DND-41 (cell line): ENCODE measurements around the gene ARTN.

Experiments used
- CTCF ChIP-seq: IDR thresholded peaks from 2 replicates; pipeline ENCODE4 v1.5.1; 2012; ENCODE audit warnings: borderline replicate concordance, low read length, moderate library complexity, mild to moderate bottlenecking; ENCODE audit not compliant: poor library complexity, severe bottlenecking; ENCODE audit errors: extremely low read depth
- EZH2 ChIP-seq: IDR thresholded peaks from 3 replicates; pipeline ENCODE4 v1.6.1; 2012; ENCODE audit warnings: borderline replicate concordance, low read depth, mild to moderate bottlenecking, moderate library complexity, low read length, inconsistent platforms; ENCODE audit not compliant: severe bottlenecking

GRCh38 chr1:43914576-43915525 is 18.8 kb upstream of the ARTN start:
- TF ChIP-seq CTCF (no peak), EZH2 (no peak)
